ENCODE measurements around the gene SIX5. TPM values are rescaled to one million over a fixed set of nuclear protein-coding genes. Genes with fewer than 3 reads are reported as not detected.

Gene SIX5
- total and polyA plus RNA-seq, 9 of the 15 experiments (the other 6 are each of a cell fraction or from before 2014, with no cell fraction given): 1.4 to 17.2 (median 7.4) TPM; not detected in 2

GRCh38 chr19:45817010-45817724 is 48.1 kb upstream of the SIX5 start (continued):
- peak; percentile 99 to 100 (median 99) for TF ChIP-seq CTCF (IDR thresholded peaks at IDR 0.05 in 2 of 3, conservative IDR thresholded peaks at IDR 0.05 in 1 of 3; ENCODE audit: insufficient read depth in 2 of 3, low read depth in 1 of 3, low read length in 3 of 3)
- TF ChIP-seq ZBTB33 (CRISPR knock-in tag; IDR thresholded peaks at IDR 0.05): 0 out of 2 replicates have a peak, but pooled peaks have one; percentile 43
- no peak for TF ChIP-seq ZNF175 (CRISPR knock-in tag; IDR thresholded peaks at IDR 0.05; ENCODE audit: low read depth)
- no peak for TF ChIP-seq ZNF830 (CRISPR knock-in tag; IDR thresholded peaks at IDR 0.05)
- TF ChIP-seq PCBP1 (IDR thresholded peaks at IDR 0.05; ENCODE audit: low read depth, low read length, poor library complexity, severe bottlenecking): no peak
- TF ChIP-seq DPF2 (IDR thresholded peaks at IDR 0.05): 0 out of 2 replicates have a peak, but pooled peaks have one; percentile 30
- TF ChIP-seq RB1 (IDR thresholded peaks at IDR 0.05; ENCODE audit: low read depth): peak; percentile 84; the same call in 1 of the 2 replicates
- TF ChIP-seq RBBP5 (IDR thresholded peaks at IDR 0.05; ENCODE audit: borderline replicate concordance, insufficient read depth, low read length, poor library complexity, severe bottlenecking): no peak
- no peak for TF ChIP-seq RFX5 (IDR thresholded peaks at IDR 0.05; ENCODE audit: low read depth, low read length)
- no peak for TF ChIP-seq ZNF436 (CRISPR knock-in tag; IDR thresholded peaks at IDR 0.05)
- TF ChIP-seq SREBF1 (IDR thresholded peaks at IDR 0.05; ENCODE audit: borderline replicate concordance, low read depth, low read length): peak; percentile 62; the same call in 1 of the 2 replicates
- TF ChIP-seq NR4A1 (CRISPR knock-in tag; IDR thresholded peaks at IDR 0.05): 0 out of 2 replicates have a peak, but pooled peaks have one; percentile 19
- TF ChIP-seq NR4A1 (tag; IDR thresholded peaks at IDR 0.05): no peak
- TF ChIP-seq MITF (IDR thresholded peaks at IDR 0.05): peak; percentile 76
- TF ChIP-seq TEAD1 (CRISPR knock-in tag; IDR thresholded peaks at IDR 0.05): peak in 1 of 2 experiments; percentile 58; a peak in 1 of 4 replicates
- no peak for TF ChIP-seq SIN3A (IDR thresholded peaks at IDR 0.05; ENCODE audit: borderline replicate concordance in 2 of 2, control insufficient read depth in 1 of 2, low read depth in 2 of 2, low read length in 2 of 2)
- peak; percentile 92; the same call in 1 of the 2 replicates for TF ChIP-seq POLR2AphosphoS2 (IDR thresholded peaks at IDR 0.05; ENCODE audit: low read length)
- peak; percentile 68; the same call in 1 of the 2 replicates for TF ChIP-seq JUND (IDR thresholded peaks at IDR 0.05; ENCODE audit: borderline replicate concordance, low read depth, low read length)
- peak; percentile 48; the same call in 1 of the 3 replicates for TF ChIP-seq JUND (tag; IDR thresholded peaks at IDR 0.05; ENCODE audit: borderline replicate concordance, low read depth, low read length)
- TF ChIP-seq XRCC5 (IDR thresholded peaks at IDR 0.05; ENCODE audit: low read depth, low read length): peak; percentile 96
- no peak for TF ChIP-seq ZNF134 (CRISPR knock-in tag; conservative IDR thresholded peaks at IDR 0.05)
- no peak for TF ChIP-seq TEAD2 (tag; IDR thresholded peaks at IDR 0.05)
